ENCODE data around the gene USP35. TPM values are rescaled to one million over a fixed set of nuclear protein-coding genes. Genes with fewer than 3 reads are reported as not detected.

The USP35 gene
- total RNA-seq, 1 experiment from 2014 or later = 10.6 TPM

GRCh38 chr11:78205256-78205655 is 16.5 kb downstream of the USP35 start:
- ChIA-PET POLR2A (no interaction called here), CTCF (no interaction called here)
- Mint-ChIP-seq H3K36me3 (peaks cover 11% of the 10 kb centered on the region), H3K4me3 (no peak overlapping the region), H3K4me1 (peaks cover 5% of the 10 kb centered on the region), H3K27me3 (ENCODE audit: low read depth) (no peaks in the 10 kb centered on the region), H3K9me3 (no peaks in the 10 kb centered on the region), H3K27ac (no peak overlapping the region)
- ATAC-seq (no peak), DNase-seq (ENCODE audit: low spot score) (no peak)
- TF ChIP-seq TEAD4 (CRISPR knock-in tag; IDR thresholded peaks at IDR 0.05) = no peak
- TF ChIP-seq, protein P1, sequence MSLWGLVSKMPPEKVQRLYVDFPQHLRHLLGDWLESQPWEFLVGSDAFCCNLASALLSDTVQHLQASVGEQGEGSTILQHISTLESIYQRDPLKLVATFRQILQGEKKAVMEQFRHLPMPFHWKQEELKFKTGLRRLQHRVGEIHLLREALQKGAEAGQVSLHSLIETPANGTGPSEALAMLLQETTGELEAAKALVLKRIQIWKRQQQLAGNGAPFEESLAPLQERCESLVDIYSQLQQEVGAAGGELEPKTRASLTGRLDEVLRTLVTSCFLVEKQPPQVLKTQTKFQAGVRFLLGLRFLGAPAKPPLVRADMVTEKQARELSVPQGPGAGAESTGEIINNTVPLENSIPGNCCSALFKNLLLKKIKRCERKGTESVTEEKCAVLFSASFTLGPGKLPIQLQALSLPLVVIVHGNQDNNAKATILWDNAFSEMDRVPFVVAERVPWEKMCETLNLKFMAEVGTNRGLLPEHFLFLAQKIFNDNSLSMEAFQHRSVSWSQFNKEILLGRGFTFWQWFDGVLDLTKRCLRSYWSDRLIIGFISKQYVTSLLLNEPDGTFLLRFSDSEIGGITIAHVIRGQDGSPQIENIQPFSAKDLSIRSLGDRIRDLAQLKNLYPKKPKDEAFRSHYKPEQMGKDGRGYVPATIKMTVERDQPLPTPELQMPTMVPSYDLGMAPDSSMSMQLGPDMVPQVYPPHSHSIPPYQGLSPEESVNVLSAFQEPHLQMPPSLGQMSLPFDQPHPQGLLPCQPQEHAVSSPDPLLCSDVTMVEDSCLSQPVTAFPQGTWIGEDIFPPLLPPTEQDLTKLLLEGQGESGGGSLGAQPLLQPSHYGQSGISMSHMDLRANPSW (CRISPR knock-in tag; conservative IDR thresholded peaks at IDR 0.05; ENCODE audit: low read depth) = no peak
- TF ChIP-seq ZNF121 (CRISPR knock-in tag; IDR thresholded peaks at IDR 0.05) = no peak
- TF ChIP-seq ZNF219 (CRISPR knock-in tag; IDR thresholded peaks at IDR 0.05; ENCODE audit: borderline replicate concordance) = no peak
- no peak for TF ChIP-seq ZNF396 (CRISPR knock-in tag; IDR thresholded peaks at IDR 0.05; ENCODE audit: borderline replicate concordance)
- TF ChIP-seq ZSCAN18 (CRISPR knock-in tag; IDR thresholded peaks at IDR 0.05) = no peak
- no peak for TF ChIP-seq SOX15 (CRISPR knock-in tag; IDR thresholded peaks at IDR 0.05)

DNA sequence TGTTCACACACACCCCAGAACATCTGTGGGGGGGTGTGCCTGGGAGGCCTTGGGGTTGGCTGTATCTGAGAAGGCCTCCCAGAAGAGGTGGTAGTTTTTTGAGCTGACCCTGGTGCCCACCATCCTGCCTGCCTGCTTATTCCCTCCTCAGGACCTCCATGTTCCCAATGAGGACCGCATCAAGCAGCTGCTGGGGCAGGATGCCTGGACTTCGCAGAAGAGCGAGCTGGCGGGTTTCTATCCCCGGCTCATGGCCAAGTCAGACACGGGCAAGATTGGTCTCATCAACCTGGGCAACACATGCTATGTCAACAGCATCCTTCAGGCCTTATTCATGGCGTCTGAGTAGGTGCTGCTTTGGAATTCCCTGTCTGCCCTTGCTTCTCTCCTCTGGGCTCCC is 17.0 kb downstream of the USP35 start:
- no peaks in the 10 kb centered on the region for H3K9me3 Mint-ChIP-seq
- H3K27me3 Mint-ChIP-seq (ENCODE audit: low read depth) = no peaks in the 10 kb centered on the region
- CTCF ChIA-PET = no interaction called here
- peaks cover 5% of the 10 kb centered on the region for H3K4me1 Mint-ChIP-seq
- H3K36me3 Mint-ChIP-seq = peaks cover 16% of the 10 kb centered on the region
- TF ChIP-seq JAZF1 (CRISPR knock-in tag; IDR thresholded peaks at IDR 0.05) (no peak), RORB (CRISPR knock-in tag; IDR thresholded peaks at IDR 0.05) (no peak), EMX1 (CRISPR knock-in tag; IDR thresholded peaks at IDR 0.05) (no peak), MLX (CRISPR knock-in tag; IDR thresholded peaks at IDR 0.05) (no peak), TCF7 (CRISPR knock-in tag; IDR thresholded peaks at IDR 0.05; ENCODE audit: low read depth) (no peak), IRF2 (CRISPR knock-in tag; IDR thresholded peaks at IDR 0.05; ENCODE audit: borderline replicate concordance, low read depth) (no peak), ZNF281 (CRISPR knock-in tag; IDR thresholded peaks at IDR 0.05) (no peak), ZSCAN18 (CRISPR knock-in tag; IDR thresholded peaks at IDR 0.05) (no peak), NR3C1 (CRISPR knock-in tag; conservative IDR thresholded peaks at IDR 0.05; ENCODE audit: low read depth) (no peak), ZMAT4 (CRISPR knock-in tag; IDR thresholded peaks at IDR 0.05) (no peak), E2F1 (CRISPR knock-in tag; IDR thresholded peaks at IDR 0.05) (no peak), MAX (CRISPR knock-in tag; IDR thresholded peaks at IDR 0.05) (no peak)
- TF ChIP-seq, protein P2, sequence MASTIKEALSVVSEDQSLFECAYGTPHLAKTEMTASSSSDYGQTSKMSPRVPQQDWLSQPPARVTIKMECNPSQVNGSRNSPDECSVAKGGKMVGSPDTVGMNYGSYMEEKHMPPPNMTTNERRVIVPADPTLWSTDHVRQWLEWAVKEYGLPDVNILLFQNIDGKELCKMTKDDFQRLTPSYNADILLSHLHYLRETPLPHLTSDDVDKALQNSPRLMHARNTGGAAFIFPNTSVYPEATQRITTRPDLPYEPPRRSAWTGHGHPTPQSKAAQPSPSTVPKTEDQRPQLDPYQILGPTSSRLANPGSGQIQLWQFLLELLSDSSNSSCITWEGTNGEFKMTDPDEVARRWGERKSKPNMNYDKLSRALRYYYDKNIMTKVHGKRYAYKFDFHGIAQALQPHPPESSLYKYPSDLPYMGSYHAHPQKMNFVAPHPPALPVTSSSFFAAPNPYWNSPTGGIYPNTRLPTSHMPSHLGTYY (CRISPR knock-in tag; IDR thresholded peaks at IDR 0.05) = no peak
- no peak overlapping the region for H3K4me3 Mint-ChIP-seq
- POLR2A ChIA-PET = no interaction called here
- DNase-seq (ENCODE audit: low spot score) (no peak), ATAC-seq (no peak)
- no peak overlapping the region for H3K27ac Mint-ChIP-seq
